ENCODE data around the gene GP5. TPM values are rescaled to one million over a fixed set of nuclear protein-coding genes. Genes with fewer than 3 reads are reported as not detected.

Gene GP5
- total and polyA plus RNA-seq, 4 experiments from 2014 or later: 1.3 to 4.2 (median 2.8) TPM

GRCh38 chr3:194422188-194422587 lies 23.1 kb upstream of the GP5 start:
- no peaks in the 10 kb centered on the region for H3K9me3 ChIP-seq (ENCODE audit: control insufficient read depth in 1 of 2, low read length in 2 of 2)
- H3K36me3 ChIP-seq (ENCODE audit: insufficient read depth, low read length): peaks cover 24% of the 10 kb centered on the region
- Mint-ChIP-seq H3K36me3 (peaks cover 40 to 61% of the 10 kb centered on the region in 2 donors), H3K4me3 (no peak overlapping the region), H3K27me3 (no peaks in the 10 kb centered on the region), H3K4me1 (no peaks in the 10 kb centered on the region), H3K9me3 (no peaks in the 10 kb centered on the region), H3K27ac (no peak overlapping the region)
- CTCF ChIA-PET (ENCODE audit: partially characterized antibody): no interaction called here
- no peak for DNase-seq
- no peaks in the 10 kb centered on the region for H3K27me3 ChIP-seq (ENCODE audit: insufficient read depth, low read length)
- POLR2A ChIA-PET (ENCODE audit: partially characterized antibody): no interaction called here
- H3K4me3 ChIP-seq (ENCODE audit: low read length in 2 of 2): no peak overlapping the region
- H3K27ac ChIP-seq (ENCODE audit: low read depth, low read length): no peak overlapping the region
- intact Hi-C loops (cut with micrococcal nuclease): no loop called here
- H3K4me1 ChIP-seq (ENCODE audit: insufficient read depth, low read length): no peaks in the 10 kb centered on the region

- H3K4me1 ChIP-seq (ENCODE audit: insufficient read depth, low read length): no peaks in the 10 kb centered on the region
- no peak for DNase-seq
- intact Hi-C loops (cut with micrococcal nuclease): no loop called here
- Mint-ChIP-seq H3K36me3 (peaks cover 34 to 46% of the 10 kb centered on the region in 2 donors), H3K9me3 (no peaks in the 10 kb centered on the region), H3K27me3 (no peaks in the 10 kb centered on the region), H3K4me1 (no peaks in the 10 kb centered on the region), H3K4me3 (no peak overlapping the region), H3K27ac (peak overlapping the region in 1 of 7 donors; percentile 60)
- no peaks in the 10 kb centered on the region for H3K9me3 ChIP-seq (ENCODE audit: control insufficient read depth in 1 of 2, low read length in 2 of 2)
- no peaks in the 10 kb centered on the region for H3K27me3 ChIP-seq (ENCODE audit: insufficient read depth, low read length)
- peaks cover 16% of the 10 kb centered on the region for H3K36me3 ChIP-seq (ENCODE audit: insufficient read depth, low read length)
- H3K4me3 ChIP-seq (ENCODE audit: low read length in 2 of 2): no peak overlapping the region
- POLR2A ChIA-PET (ENCODE audit: partially characterized antibody): no interaction called here
- CTCF ChIA-PET (ENCODE audit: partially characterized antibody): no interaction called here
- H3K27ac ChIP-seq (ENCODE audit: low read depth, low read length): no peak overlapping the region
Measured at GRCh38 chr3:194418671-194419070, 19.6 kb upstream of the GP5 start.

- Histone ChIP-seq H3K36me3 (ENCODE audit: insufficient read depth, low read length) (peaks cover 11% of the 10 kb centered on the region), H3K27ac (ENCODE audit: low read depth, low read length) (no peak overlapping the region), H3K9me3 (ENCODE audit: control insufficient read depth in 1 of 2, low read length in 2 of 2) (no peaks in the 10 kb centered on the region), H3K4me3 (ENCODE audit: low read length in 2 of 2) (no peak overlapping the region), H3K27me3 (ENCODE audit: insufficient read depth, low read length) (no peaks in the 10 kb centered on the region), H3K4me1 (ENCODE audit: insufficient read depth, low read length) (peaks cover 5% of the 10 kb centered on the region)
- ChIA-PET CTCF (ENCODE audit: partially characterized antibody) (interaction anchor here (0.9 to 7.5 kb wide), 5 partner anchors 10 to 74 kb away, joined by 3 to 100 read pairs (median 10); no protein-coding TSS in a partner anchor), POLR2A (ENCODE audit: partially characterized antibody) (interaction anchor here (1.1 kb wide), 1 partner anchor 10 kb away, joined by 5 read pairs; no protein-coding TSS in a partner anchor)
- H3K4me1 Mint-ChIP-seq: peaks cover 0 to 7% (median 5%) of the 10 kb centered on the region in 4 donors
- no peak overlapping the region for H3K27ac Mint-ChIP-seq
- H3K9me3 Mint-ChIP-seq: no peaks in the 10 kb centered on the region
- intact Hi-C loops (cut with micrococcal nuclease): loop anchor here (10.0 kb wide), 1 partner anchor 1943 kb away; no protein-coding TSS in a partner anchor
- DNase-seq: no peak
- no peaks in the 10 kb centered on the region for H3K27me3 Mint-ChIP-seq
- H3K4me3 Mint-ChIP-seq: no peak overlapping the region
- H3K36me3 Mint-ChIP-seq: peaks cover 23 to 34% of the 10 kb centered on the region in 2 donors
Measured at GRCh38 chr3:194407423-194407822, 8.4 kb upstream of the GP5 start.

- Histone ChIP-seq H3K27me3 (ENCODE audit: insufficient read depth, low read length) (no peaks in the 10 kb centered on the region), H3K4me1 (ENCODE audit: insufficient read depth, low read length) (peaks cover 5% of the 10 kb centered on the region), H3K36me3 (ENCODE audit: insufficient read depth, low read length) (peaks cover 11% of the 10 kb centered on the region), H3K27ac (ENCODE audit: low read depth, low read length) (no peak overlapping the region), H3K4me3 (ENCODE audit: low read length in 2 of 2) (no peak overlapping the region), H3K9me3 (ENCODE audit: control insufficient read depth in 1 of 2, low read length in 2 of 2) (no peaks in the 10 kb centered on the region)
- H3K27me3 Mint-ChIP-seq: no peaks in the 10 kb centered on the region
- H3K9me3 Mint-ChIP-seq: no peaks in the 10 kb centered on the region
- H3K4me1 Mint-ChIP-seq: peaks cover 0 to 7% (median 4%) of the 10 kb centered on the region in 4 donors
- ChIA-PET CTCF (ENCODE audit: partially characterized antibody) (interaction anchor here (0.8 to 7.5 kb wide), 7 partner anchors 8 to 97 kb away, joined by 3 to 100 read pairs (median 7); no protein-coding TSS in a partner anchor), POLR2A (ENCODE audit: partially characterized antibody) (no interaction called here)
- no peak overlapping the region for H3K4me3 Mint-ChIP-seq
- H3K27ac Mint-ChIP-seq: peak overlapping the region in 1 of 7 donors; percentile 36
- no peak for DNase-seq
- intact Hi-C loops (cut with micrococcal nuclease): loop anchor here (10.0 kb wide), 1 partner anchor 1941 kb away; no protein-coding TSS in a partner anchor
- peaks cover 20 to 26% of the 10 kb centered on the region in 2 donors for H3K36me3 Mint-ChIP-seq
Measured at GRCh38 chr3:194405766-194406165, 6.7 kb upstream of the GP5 start.

- H3K9me3 ChIP-seq (ENCODE audit: control insufficient read depth in 1 of 2, low read length in 2 of 2): no peaks in the 10 kb centered on the region
- no peak overlapping the region for H3K27ac ChIP-seq (ENCODE audit: low read depth, low read length)
- H3K9me3 Mint-ChIP-seq: no peaks in the 10 kb centered on the region
- peaks cover 9% of the 10 kb centered on the region for H3K4me1 ChIP-seq (ENCODE audit: insufficient read depth, low read length)
- POLR2A ChIA-PET (ENCODE audit: partially characterized antibody): no interaction called here
- peaks cover under 1 to 14% (median 7%) of the 10 kb centered on the region in 4 donors for H3K4me1 Mint-ChIP-seq
- peak overlapping the region in 2 of 8 donors; percentile 43 to 75 for H3K4me3 Mint-ChIP-seq
- no peaks in the 10 kb centered on the region for H3K27me3 ChIP-seq (ENCODE audit: insufficient read depth, low read length)
- peaks cover 11% of the 10 kb centered on the region for H3K36me3 ChIP-seq (ENCODE audit: insufficient read depth, low read length)
- peaks cover 0 to 2% of the 10 kb centered on the region in 2 donors for H3K27me3 Mint-ChIP-seq
- CTCF ChIA-PET (ENCODE audit: partially characterized antibody): interaction anchor here (0.8 to 7.5 kb wide), 6 partner anchors 10 to 71 kb away, joined by 3 to 100 read pairs (median 7); no protein-coding TSS in a partner anchor
- peak; percentile 42 to 61 (median 56) for DNase-seq
- no peak overlapping the region for H3K4me3 ChIP-seq (ENCODE audit: low read length in 2 of 2)
- intact Hi-C loops (cut with micrococcal nuclease): loop anchor here (1.0 to 10.0 kb wide), 3 partner anchors 60 to 1940 kb away; no protein-coding TSS in a partner anchor
- H3K36me3 Mint-ChIP-seq: peaks cover 20% of the 10 kb centered on the region in 2 donors
- peak overlapping the region in 2 of 7 donors; percentile 1 to 14 for H3K27ac Mint-ChIP-seq
Measured at GRCh38 chr3:194404365-194405140, 5.5 kb upstream of the GP5 start.

GRCh38 chr3:194401868-194402329 lies 2.8 kb upstream of the GP5 start:
- H3K36me3 Mint-ChIP-seq: peaks cover 6 to 9% of the 10 kb centered on the region in 2 donors

GRCh38 chr3:194401346-194401745 lies 2.3 kb upstream of the GP5 start:
- intact Hi-C loops (cut with micrococcal nuclease): loop anchor here (10.0 kb wide), 1 partner anchor 1937 kb away; no protein-coding TSS in a partner anchor
- Histone ChIP-seq H3K36me3 (ENCODE audit: insufficient read depth, low read length) (no peaks in the 10 kb centered on the region), H3K4me1 (ENCODE audit: insufficient read depth, low read length) (peaks cover 37% of the 10 kb centered on the region), H3K27ac (ENCODE audit: low read depth, low read length) (no peak overlapping the region), H3K9me3 (ENCODE audit: control insufficient read depth in 1 of 2, low read length in 2 of 2) (no peaks in the 10 kb centered on the region), H3K4me3 (ENCODE audit: low read length in 2 of 2) (no peak overlapping the region), H3K27me3 (ENCODE audit: insufficient read depth, low read length) (no peaks in the 10 kb centered on the region)
- H3K27me3 Mint-ChIP-seq: peaks cover 5 to 8% of the 10 kb centered on the region in 2 donors
- no peak overlapping the region for H3K27ac Mint-ChIP-seq
- CTCF ChIA-PET (ENCODE audit: partially characterized antibody): interaction anchor here (7.5 kb wide), 1 partner anchor 59 kb away, joined by 94 read pairs; no protein-coding TSS in a partner anchor
- H3K4me1 Mint-ChIP-seq: peaks cover 14 to 40% (median 28%) of the 10 kb centered on the region in 4 donors
- no peak overlapping the region for H3K4me3 Mint-ChIP-seq
- DNase-seq: no peak
- peaks cover 6 to 9% of the 10 kb centered on the region in 2 donors for H3K36me3 Mint-ChIP-seq
- POLR2A ChIA-PET (ENCODE audit: partially characterized antibody): no interaction called here
- H3K9me3 Mint-ChIP-seq: no peaks in the 10 kb centered on the region

More at GRCh38 chr3:194401868-194402329, 2.8 kb upstream of the GP5 start:
- CTCF ChIA-PET (ENCODE audit: partially characterized antibody): interaction anchor here (0.6 to 7.5 kb wide), 5 partner anchors 10 to 76 kb away, joined by 3 to 100 read pairs (median 3); no protein-coding TSS in a partner anchor
- Mint-ChIP-seq H3K4me3 (no peak overlapping the region), H3K4me1 (peaks cover 12 to 38% (median 27%) of the 10 kb centered on the region in 4 donors), H3K9me3 (no peaks in the 10 kb centered on the region), H3K27me3 (peaks cover 5 to 6% of the 10 kb centered on the region in 2 donors), H3K27ac (no peak overlapping the region)
- peaks cover 33% of the 10 kb centered on the region for H3K4me1 ChIP-seq (ENCODE audit: insufficient read depth, low read length)
- H3K27me3 ChIP-seq (ENCODE audit: insufficient read depth, low read length): no peaks in the 10 kb centered on the region
- DNase-seq: no peak
- intact Hi-C loops (cut with micrococcal nuclease): loop anchor here (10.0 kb wide), 1 partner anchor 1937 kb away; no protein-coding TSS in a partner anchor
- no peak overlapping the region for H3K27ac ChIP-seq (ENCODE audit: low read depth, low read length)
- POLR2A ChIA-PET (ENCODE audit: partially characterized antibody): no interaction called here
- H3K36me3 ChIP-seq (ENCODE audit: insufficient read depth, low read length): no peaks in the 10 kb centered on the region
- H3K9me3 ChIP-seq (ENCODE audit: control insufficient read depth in 1 of 2, low read length in 2 of 2): no peaks in the 10 kb centered on the region
- H3K4me3 ChIP-seq (ENCODE audit: low read length in 2 of 2): no peak overlapping the region

Measured in CD4-positive, alpha-beta memory T cell (primary cell).